T-helper 1 cell treated with Interleukin-12 subunit alpha and Interleukin-12 subunit beta and Interleukin-4 antibody, amounts not matched to agents 30 μg/mL and 1 μg/mL, for 36 hours (primary cell): ENCODE results near the gene CKLF.

Experiments
- H3K27ac Mint-ChIP-seq: one replicate; pipeline ENCODE4 v1.8.0; 2021; ENCODE audit warnings: mild to moderate bottlenecking, mixed read lengths
- H3K27me3 Mint-ChIP-seq: one replicate; pipeline ENCODE4 v1.8.0; 2021; ENCODE audit warnings: low read depth, mixed read lengths
- H3K36me3 Mint-ChIP-seq: one replicate; pipeline ENCODE4 v1.8.0; 2021; ENCODE audit warnings: low read depth, mixed read lengths
- H3K4me1 Mint-ChIP-seq: one replicate; pipeline ENCODE4 v1.8.0; 2021; ENCODE audit warnings: low read depth, mixed read lengths
- H3K4me3 Mint-ChIP-seq: one replicate; pipeline ENCODE4 v1.8.0; 2021; ENCODE audit warnings: mild to moderate bottlenecking, moderate library complexity, mixed read lengths
- H3K9me3 Mint-ChIP-seq: one replicate; pipeline ENCODE4 v1.8.0; 2021; ENCODE audit warnings: mixed read lengths

CKLF gene

GRCh38 chr16:66552286-66553177 is at the start of gene CKLF:
CKLF (plus strand) TSS chr16:66552576; CDS start chr16:66552716, 140 bp downstream.
- H3K27me3 Mint-ChIP-seq: peaks cover 3% of the 10 kb centered on the region
- H3K4me3 Mint-ChIP-seq: peak within 1 kb of the TSS; percentile 99
- H3K36me3 Mint-ChIP-seq: peaks cover 48% of the 10 kb centered on the region
- peak within 1 kb of the TSS; percentile 97 for H3K27ac Mint-ChIP-seq
- H3K9me3 Mint-ChIP-seq: no peaks in the 10 kb centered on the region
- peaks cover 68% of the 10 kb centered on the region for H3K4me1 Mint-ChIP-seq

DNA sequence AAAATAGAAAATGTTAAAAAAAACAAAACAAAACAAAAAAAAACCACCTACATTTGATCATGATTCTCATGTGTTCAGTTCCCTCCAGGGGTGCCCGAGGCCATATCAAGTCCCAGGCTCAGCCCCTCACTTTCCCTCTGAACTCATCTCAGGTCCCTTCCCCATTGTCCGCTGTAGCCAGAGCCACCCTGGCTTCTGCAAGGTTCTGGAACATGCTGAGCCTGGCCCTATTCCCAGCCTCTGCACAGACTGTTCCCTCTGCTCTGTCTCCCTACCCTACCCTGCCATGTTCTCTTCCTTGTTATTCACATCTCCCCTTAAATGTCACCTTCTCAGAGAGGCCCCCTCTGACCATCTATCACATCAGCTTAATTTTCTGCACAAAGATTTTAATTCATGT is 49.3 kb upstream of the CKLF start:
- H3K9me3 Mint-ChIP-seq: no peaks in the 10 kb centered on the region
- peaks cover 7% of the 10 kb centered on the region for H3K36me3 Mint-ChIP-seq
- no peak overlapping the region for H3K27ac Mint-ChIP-seq
- H3K4me3 Mint-ChIP-seq: no peak overlapping the region
- H3K4me1 Mint-ChIP-seq: peaks cover 9% of the 10 kb centered on the region
- H3K27me3 Mint-ChIP-seq: peaks cover 13% of the 10 kb centered on the region

DNA sequence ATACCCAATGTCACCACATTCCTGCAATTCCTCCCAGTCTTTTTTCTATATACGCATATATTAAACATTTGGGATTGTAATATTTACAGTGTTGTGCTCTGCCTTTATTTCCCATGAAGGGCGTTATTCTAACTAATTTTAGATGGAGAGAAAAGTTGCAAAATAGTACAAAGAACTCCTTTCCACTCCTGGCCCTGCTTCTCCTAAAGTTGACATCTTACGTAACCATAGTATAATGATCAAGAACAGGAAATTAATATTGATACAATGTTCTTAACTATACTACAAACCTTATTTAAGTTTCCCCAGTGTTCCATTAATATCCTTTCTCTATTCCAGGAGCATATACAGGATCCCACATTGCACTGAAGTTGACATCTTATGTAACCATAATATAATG is 48.8 kb upstream of the CKLF start:
- peaks cover 11% of the 10 kb centered on the region for H3K27me3 Mint-ChIP-seq
- peaks cover 10% of the 10 kb centered on the region for H3K36me3 Mint-ChIP-seq
- no peak overlapping the region for H3K4me3 Mint-ChIP-seq
- no peak overlapping the region for H3K27ac Mint-ChIP-seq
- peaks cover 8% of the 10 kb centered on the region for H3K4me1 Mint-ChIP-seq
- no peaks in the 10 kb centered on the region for H3K9me3 Mint-ChIP-seq

DNA sequence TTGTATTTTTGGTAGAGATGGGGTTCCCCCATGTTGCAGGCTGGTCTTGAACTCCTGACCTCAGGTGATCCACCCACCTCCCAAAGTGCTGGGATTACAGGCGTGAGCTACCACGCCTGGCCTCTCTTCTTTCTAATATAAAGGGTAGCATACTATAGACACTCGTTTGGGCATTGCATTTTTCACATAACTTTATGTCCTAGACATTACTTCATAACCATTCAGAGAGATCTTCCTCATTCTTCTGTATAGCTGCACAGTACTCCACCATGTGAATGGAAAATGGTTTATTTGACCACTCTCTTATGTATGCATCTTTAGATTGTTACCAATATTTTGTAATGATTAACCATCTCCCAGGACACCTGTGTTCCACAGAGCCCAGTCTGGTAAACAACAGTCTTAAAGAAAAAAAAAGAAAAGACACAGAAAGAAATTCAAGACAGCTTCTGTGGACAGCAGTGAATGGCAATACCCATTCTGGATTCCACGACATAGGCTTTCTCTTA is 44.6 kb upstream of the CKLF start:
- Mint-ChIP-seq H3K4me3 (no peak overlapping the region), H3K36me3 (peaks cover 17% of the 10 kb centered on the region), H3K4me1 (peaks cover 13% of the 10 kb centered on the region), H3K9me3 (no peaks in the 10 kb centered on the region), H3K27me3 (peaks cover 4% of the 10 kb centered on the region), H3K27ac (no peak overlapping the region)

DNA sequence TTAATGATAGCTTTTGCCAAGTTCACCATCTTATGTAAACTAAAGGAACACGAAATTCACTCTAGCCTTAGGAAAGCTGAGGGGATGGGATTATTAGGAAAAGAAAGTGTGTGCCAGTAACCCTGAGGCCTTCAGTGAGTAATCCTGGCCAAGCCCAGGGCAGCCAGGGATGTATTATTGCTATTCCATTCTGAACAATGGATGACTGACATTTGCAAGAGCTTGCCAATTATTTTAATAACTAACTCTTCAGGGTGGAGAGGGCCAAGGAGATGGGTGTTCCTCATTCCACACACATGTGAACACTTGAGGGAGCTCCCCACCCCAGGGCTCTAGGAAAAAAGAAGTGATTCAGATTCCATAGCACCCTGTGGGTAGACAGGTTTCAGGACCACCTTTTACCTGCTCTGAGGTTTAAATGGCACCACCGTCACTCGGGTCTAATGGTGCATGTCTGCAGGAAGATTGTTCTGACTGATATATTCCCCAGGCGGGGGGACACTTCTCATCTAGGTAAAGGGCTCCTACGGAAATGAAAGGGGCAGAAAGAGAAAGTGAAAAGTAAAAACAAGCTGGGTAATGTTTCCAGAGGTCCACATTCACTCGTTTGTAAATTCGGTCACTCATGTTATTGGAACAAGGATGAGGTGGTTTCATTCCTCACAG is 44.0 kb upstream of the CKLF start:
- no peak overlapping the region for H3K4me3 Mint-ChIP-seq

DNA sequence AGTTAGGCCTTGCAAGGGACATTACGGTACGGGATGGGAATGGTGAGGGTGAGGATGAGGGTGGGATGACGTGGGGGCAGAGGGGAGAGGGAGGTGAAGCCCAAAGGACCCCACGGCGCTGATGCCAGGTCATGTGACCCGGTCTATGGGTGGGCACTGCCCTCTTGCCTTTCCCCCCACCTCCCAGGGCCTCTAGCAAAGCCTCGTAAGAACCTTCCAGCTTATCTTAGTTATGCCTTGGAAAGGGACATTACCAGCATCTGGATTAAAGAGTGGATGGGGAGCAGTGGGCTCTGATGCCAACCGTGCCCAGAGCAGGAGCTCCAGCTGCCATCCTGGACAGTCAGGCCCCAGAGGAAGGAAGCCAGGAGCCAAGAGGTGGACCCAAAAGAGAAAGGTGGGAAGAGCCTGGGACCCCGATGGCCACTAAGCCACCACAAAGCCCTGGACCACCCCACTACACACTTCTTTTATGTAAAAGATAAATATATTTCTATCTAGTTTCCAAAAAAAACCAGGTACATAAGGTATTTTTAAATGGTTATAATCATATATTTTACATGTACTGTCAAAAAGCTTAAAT is 43.4 kb upstream of the CKLF start:
- Mint-ChIP-seq H3K27me3 (no peaks in the 10 kb centered on the region), H3K4me3 (no peak overlapping the region), H3K36me3 (peaks cover 19% of the 10 kb centered on the region), H3K4me1 (peaks cover 12% of the 10 kb centered on the region), H3K27ac (no peak overlapping the region), H3K9me3 (no peaks in the 10 kb centered on the region)

More for the DNA sequence above, 44.0 kb upstream of the CKLF start:
- Mint-ChIP-seq H3K9me3 (no peaks in the 10 kb centered on the region), H3K36me3 (peaks cover 19% of the 10 kb centered on the region), H3K27me3 (no peaks in the 10 kb centered on the region), H3K27ac (no peak overlapping the region), H3K4me1 (peaks cover 12% of the 10 kb centered on the region)

GRCh38 chr16:66509576-66509975 is 42.8 kb upstream of the CKLF start:
- Mint-ChIP-seq H3K4me3 (no peak overlapping the region), H3K36me3 (peaks cover 19% of the 10 kb centered on the region), H3K27me3 (no peaks in the 10 kb centered on the region), H3K27ac (no peak overlapping the region), H3K9me3 (no peaks in the 10 kb centered on the region), H3K4me1 (peaks cover 12% of the 10 kb centered on the region)

- H3K27ac Mint-ChIP-seq: no peak overlapping the region
- H3K36me3 Mint-ChIP-seq: peaks cover 21% of the 10 kb centered on the region
- H3K9me3 Mint-ChIP-seq: no peaks in the 10 kb centered on the region
- no peak overlapping the region for H3K4me3 Mint-ChIP-seq
- peaks cover 17% of the 10 kb centered on the region for H3K4me1 Mint-ChIP-seq
- no peaks in the 10 kb centered on the region for H3K27me3 Mint-ChIP-seq
These were observed 42.1 kb upstream of the CKLF start for GRCh38 chr16:66510298-66510697.

DNA sequence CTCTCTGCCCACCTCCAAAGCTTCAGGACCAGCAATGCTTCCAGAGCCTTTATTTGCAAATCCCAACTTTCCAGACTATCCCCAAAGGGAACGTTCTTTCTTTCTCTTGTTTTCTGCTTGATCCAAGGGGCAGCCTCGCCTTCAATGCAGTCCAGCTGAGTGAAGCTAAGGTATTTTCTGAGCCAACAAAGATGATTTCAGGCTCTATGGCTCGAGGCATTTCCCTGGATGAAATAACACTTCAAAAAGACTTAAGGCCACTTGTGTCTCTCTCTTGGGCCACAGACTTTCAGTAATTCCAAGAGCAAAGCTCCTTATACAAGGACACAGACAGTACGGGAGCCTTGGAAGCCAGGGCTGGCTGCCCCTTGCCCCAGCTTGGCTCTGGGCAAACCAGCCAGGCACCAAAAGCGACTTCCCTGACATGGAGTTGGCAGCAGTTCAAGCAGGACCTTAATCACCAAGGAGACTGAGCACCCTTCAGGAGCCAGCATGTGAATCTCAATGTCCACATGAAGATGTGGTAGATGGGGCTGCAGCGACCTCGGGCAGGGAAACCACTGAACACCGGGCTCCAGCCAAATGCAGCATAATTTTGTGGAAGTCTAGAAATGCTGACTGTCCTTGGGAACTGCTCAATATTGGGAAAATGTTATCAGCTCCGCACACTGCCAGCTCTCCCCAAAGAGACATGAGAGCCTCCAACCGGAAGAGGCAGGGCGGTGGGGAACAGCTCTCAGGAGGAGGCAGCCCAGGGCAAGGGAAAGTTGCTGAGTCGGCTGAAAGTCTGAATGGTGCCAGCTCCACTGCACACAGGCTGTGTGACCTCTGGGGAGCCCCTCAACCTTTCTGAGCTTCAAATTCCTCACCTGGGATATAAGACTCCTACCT is 41.4 kb upstream of the CKLF start:
- peaks cover 23% of the 10 kb centered on the region for H3K4me1 Mint-ChIP-seq
- peaks cover 21% of the 10 kb centered on the region for H3K36me3 Mint-ChIP-seq
- H3K9me3 Mint-ChIP-seq: no peaks in the 10 kb centered on the region
- no peak overlapping the region for H3K4me3 Mint-ChIP-seq
- no peak overlapping the region for H3K27ac Mint-ChIP-seq
- H3K27me3 Mint-ChIP-seq: no peaks in the 10 kb centered on the region

- Mint-ChIP-seq H3K4me1 (peaks cover 30% of the 10 kb centered on the region), H3K4me3 (no peak overlapping the region), H3K27ac (no peak overlapping the region), H3K9me3 (no peaks in the 10 kb centered on the region), H3K27me3 (no peaks in the 10 kb centered on the region), H3K36me3 (peaks cover 21% of the 10 kb centered on the region)
These were observed 40.6 kb upstream of the CKLF start for GRCh38 chr16:66511602-66512271.

DNA sequence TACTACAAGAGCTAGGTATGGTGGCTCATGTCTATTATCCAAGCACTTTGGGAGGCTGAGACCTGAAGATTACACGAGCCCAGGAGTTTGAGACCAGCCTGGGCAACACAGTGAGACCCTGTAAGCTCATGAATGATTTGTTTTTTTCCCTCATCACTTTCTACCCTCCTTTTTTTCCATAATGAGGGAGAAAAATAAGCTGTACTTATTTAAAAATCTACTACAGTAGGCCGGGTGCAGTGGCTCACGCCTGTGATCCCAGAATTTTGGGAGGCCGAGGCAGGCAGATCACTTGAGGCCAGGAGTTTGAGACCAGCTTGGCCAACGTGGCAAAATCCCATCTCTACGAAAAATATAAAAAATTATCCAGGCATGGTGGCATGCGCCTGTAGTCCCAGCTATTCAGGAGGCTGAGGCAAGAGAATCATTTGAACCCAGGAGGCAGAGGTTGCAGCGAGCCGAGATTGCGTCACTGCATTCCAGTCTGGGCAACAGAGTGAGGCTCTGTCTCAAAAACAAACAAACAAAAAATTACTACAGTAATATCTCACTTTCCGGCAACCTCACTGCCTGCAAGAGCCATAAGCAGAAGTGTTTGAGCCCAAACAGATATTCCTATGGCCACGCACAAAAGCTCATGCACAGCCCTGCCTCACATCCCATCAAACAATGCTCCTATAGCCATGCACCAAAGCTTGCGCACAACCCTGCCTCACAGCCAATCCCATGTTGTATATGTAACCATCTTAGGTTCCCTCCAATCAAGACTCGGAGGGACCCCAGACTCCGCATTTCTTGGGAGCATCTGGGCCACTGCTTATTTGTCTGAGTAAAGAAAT is 39.9 kb upstream of the CKLF start:
- peak overlapping the region; percentile 56 for H3K27ac Mint-ChIP-seq

DNA sequence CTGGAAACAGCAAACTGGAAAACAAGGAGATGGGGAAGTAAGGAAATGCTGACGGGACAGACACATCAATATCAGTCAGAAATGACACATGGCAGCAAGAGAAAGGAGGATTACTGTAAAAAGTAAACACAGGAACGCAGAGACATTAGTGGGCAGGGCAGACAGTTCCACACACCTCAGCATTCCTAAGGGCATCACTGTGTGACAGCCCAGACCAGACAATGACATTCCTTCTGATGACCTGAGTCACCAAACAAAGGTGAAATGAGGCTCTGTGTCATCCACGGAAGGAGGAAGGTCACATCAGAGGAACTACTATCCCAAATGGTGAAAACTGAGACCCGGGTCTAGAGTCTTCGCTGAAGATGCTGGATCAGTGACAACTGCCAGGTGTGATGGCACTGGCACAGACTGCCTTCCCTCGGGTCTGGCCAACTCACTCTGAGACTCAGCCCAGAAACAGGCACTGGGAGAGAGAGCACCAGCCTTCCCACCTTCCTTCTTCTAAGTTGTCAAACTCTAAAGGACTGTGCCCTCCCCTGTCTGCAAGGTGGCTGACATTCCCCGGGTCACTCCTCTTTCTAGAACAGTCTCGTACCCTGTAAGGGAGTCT is 39.2 kb upstream of the CKLF start:
- peaks cover 17% of the 10 kb centered on the region for H3K36me3 Mint-ChIP-seq
- H3K27me3 Mint-ChIP-seq: no peaks in the 10 kb centered on the region
- H3K4me3 Mint-ChIP-seq: no peak overlapping the region
- peaks cover 39% of the 10 kb centered on the region for H3K4me1 Mint-ChIP-seq
- peak overlapping the region; percentile 56 for H3K27ac Mint-ChIP-seq
- H3K9me3 Mint-ChIP-seq: no peaks in the 10 kb centered on the region

More for the DNA sequence above, 39.9 kb upstream of the CKLF start:
- Mint-ChIP-seq H3K36me3 (peaks cover 22% of the 10 kb centered on the region), H3K4me1 (peaks cover 38% of the 10 kb centered on the region), H3K4me3 (no peak overlapping the region), H3K27me3 (no peaks in the 10 kb centered on the region), H3K9me3 (no peaks in the 10 kb centered on the region)
